Colonic mucosa (tissue), 4 donors: Measurements from ENCODE around the gene CHST3. TPM values are rescaled to one million over a fixed set of nuclear protein-coding genes. Genes with fewer than 3 reads are reported as not detected.
"Not testable (repeated sequence)": the region's sequence is repeated elsewhere in the genome, so short reads cannot be mapped to it uniquely, and the experiment has no call there.

ENCODE experiments used
- DNase-seq: peaks from one replicate; pipeline ENCODE4 v3.0.0-alpha.2; 2020
- H3K27ac ChIP-seq: fragments of 200-600 bp; one replicate; pipeline ENCODE4 v1.8.0; 2021
- H3K27me3 ChIP-seq: fragments of 200-600 bp; one replicate; pipeline ENCODE4 v1.8.0; 2021
- H3K36me3 ChIP-seq: fragments of 200-600 bp; one replicate; pipeline ENCODE4 v1.8.0; 2021
- H3K4me1 ChIP-seq: fragments of 200-600 bp; one replicate; pipeline ENCODE4 v1.8.0; 2021; ENCODE audit warnings: mild to moderate bottlenecking
- H3K4me3 ChIP-seq: fragments of 200-600 bp; one replicate; pipeline ENCODE4 v1.8.0; 2021
- H3K9ac ChIP-seq, 2 donors: one replicate each; pipeline ENCODE4 v1.7.0; 2013; ENCODE audit warnings: control low read depth in 2 of 2, low read depth in 2 of 2, low read length in 2 of 2
- H3K9me3 ChIP-seq: fragments of 200-600 bp; one replicate; pipeline ENCODE4 v1.8.0; 2021
- intact Hi-C: fragments of 100-400 bp; cut with DNase I; formaldehyde crosslinking; loops from one replicate; pipeline ENCODE4 v1.14.1; 2022
- total RNA-seq, 2 donors: library from RNA; stranded (reverse); fragmentation: NEBNext Ultra II Directional in 1 of 2; extraction: Animal tissue kit (Norgen Biotek cat#: 25700) in 1 of 2; gene quantifications; one replicate each; pipeline ENCODE4 v1.2.1, GENCODE V29; 2021
- TF ChIP-seq, protein P1 (sequence below): fragments of 200-600 bp; IDR thresholded peaks from one replicate; pipeline ENCODE4 v1.8.0; 2022; ENCODE audit warnings: antibody characterized with exemption, mild to moderate bottlenecking
- donor health status: healthy.
- donor health status: DM: no; HTN: no; CAD: no.
- donor health status: DM: no; HTN: no; CAD: no.

Gene CHST3
- total RNA-seq, 2 donors from 2014 or later = 2.5 to 3.4 TPM

DNA sequence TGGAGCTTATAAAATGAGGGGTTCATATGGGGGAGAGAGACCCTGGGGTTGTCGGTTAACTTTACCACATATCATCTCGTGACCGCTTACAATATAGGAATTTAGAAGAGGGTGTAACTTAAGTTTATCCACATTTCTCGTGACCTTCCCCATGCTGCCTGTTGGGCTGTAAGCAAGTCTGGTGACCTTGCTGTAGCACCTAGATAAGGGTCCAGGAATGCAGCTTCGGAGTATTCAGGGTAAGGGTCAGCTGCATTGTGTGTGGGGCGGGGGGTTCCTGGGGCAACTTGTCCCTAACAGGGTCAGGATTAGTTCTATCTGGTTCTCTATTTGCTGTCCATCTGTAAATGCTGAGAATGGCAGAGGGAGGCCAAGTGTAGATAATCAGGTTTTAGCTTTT, 1.3 kb upstream of the CHST3 start:
- TF ChIP-seq, protein P1, sequence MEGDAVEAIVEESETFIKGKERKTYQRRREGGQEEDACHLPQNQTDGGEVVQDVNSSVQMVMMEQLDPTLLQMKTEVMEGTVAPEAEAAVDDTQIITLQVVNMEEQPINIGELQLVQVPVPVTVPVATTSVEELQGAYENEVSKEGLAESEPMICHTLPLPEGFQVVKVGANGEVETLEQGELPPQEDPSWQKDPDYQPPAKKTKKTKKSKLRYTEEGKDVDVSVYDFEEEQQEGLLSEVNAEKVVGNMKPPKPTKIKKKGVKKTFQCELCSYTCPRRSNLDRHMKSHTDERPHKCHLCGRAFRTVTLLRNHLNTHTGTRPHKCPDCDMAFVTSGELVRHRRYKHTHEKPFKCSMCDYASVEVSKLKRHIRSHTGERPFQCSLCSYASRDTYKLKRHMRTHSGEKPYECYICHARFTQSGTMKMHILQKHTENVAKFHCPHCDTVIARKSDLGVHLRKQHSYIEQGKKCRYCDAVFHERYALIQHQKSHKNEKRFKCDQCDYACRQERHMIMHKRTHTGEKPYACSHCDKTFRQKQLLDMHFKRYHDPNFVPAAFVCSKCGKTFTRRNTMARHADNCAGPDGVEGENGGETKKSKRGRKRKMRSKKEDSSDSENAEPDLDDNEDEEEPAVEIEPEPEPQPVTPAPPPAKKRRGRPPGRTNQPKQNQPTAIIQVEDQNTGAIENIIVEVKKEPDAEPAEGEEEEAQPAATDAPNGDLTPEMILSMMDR = no peak
- Histone ChIP-seq H3K27ac (peak overlapping the region; percentile 77), H3K9ac (no peak overlapping the region), H3K9me3 (no peaks in the 10 kb centered on the region), H3K36me3 (no peaks in the 10 kb centered on the region), H3K4me3 (no peak overlapping the region), H3K27me3 (peaks cover 26% of the 10 kb centered on the region), H3K4me1 (peaks cover 3% of the 10 kb centered on the region)
- intact Hi-C loops = no loop called here
- no peak for DNase-seq

DNA sequence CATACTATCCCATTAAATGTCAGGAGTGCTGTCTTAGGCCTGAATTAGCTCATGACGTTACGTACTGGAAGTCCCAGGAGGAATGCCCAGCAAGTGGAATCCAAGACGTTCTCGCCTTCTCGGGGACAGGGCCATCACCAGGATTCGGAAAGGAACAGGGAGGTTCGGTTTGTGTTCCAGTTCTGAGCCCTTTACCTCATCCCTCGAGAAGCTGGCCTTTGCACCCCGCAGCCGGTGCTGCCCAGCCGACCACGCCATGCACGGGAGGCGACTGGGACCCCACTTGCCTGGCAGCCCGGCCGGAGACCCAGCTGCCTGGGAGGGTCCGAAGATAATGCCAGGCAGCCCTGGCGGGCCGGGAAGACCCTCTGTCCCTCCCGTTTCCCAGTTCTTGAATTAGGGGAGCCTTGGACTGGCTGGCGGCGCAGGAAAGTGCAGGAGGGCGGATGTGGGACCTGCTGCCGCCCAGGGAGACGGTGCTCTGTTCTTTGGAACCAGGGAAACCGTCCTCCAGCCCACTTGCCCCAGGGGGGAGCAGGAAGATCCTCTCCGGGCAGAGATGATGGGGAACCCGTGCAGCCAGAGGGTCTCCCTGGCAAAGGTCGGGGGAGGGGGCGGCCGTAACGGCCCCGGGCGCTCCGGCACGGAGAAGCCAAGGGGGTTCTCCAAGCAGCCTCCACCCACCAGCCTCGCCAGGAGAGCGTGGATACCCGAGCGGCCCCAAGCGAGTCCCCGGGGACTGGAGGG, 671 bp upstream of the CHST3 start:
- DNase-seq = no peak
- peaks cover 3% of the 10 kb centered on the region for H3K4me1 ChIP-seq
- peak overlapping the region in 1 of 2 donors; percentile 86 for H3K9ac ChIP-seq
- TF ChIP-seq, protein P1 = no peak
- peak overlapping the region; percentile 57 for H3K4me3 ChIP-seq
- H3K27me3 ChIP-seq = peaks cover 26% of the 10 kb centered on the region
- H3K36me3 ChIP-seq = no peaks in the 10 kb centered on the region
- no peaks in the 10 kb centered on the region for H3K9me3 ChIP-seq
- intact Hi-C loops = no loop called here
- peak overlapping the region; percentile 77 for H3K27ac ChIP-seq

DNA sequence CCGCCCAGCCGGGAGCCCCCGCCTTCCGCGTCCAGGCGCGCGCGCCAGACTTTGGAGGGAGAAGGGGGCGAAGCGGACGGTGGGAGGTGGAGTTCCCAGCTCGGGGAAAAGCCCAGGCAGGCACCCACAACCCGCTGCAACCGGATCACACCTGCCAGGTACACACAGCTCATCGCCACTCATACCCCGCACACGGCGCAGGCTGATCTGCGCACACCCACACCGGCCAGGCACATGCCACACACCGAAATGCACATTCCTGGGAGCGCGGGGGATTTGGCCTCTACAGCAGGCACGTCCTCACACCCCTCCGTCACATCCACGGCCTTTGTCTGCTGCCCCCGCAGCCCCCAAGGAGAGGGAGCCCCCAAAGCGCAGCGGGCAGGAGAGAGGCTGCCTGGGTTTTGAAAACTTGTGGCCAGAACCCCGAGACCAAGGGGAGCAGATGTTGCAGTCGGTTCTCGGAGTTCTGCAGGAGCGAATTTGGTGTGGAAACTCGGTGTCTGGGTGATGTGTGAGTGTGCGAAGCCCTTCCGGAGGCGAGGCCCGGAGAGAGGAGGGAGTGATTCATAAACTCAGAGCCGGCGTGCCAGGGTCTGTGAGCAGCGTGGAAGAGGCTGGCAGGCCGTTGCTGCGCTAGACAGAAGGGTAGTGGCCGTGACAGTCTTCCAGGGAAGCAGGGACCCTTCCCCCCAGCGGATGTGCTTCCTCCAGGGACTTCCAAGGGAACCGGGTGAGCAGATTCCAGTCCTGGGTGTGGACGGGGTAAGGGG, 734 bp downstream of the CHST3 start:
- peak overlapping the region; percentile 77 for H3K27ac ChIP-seq

DNA sequence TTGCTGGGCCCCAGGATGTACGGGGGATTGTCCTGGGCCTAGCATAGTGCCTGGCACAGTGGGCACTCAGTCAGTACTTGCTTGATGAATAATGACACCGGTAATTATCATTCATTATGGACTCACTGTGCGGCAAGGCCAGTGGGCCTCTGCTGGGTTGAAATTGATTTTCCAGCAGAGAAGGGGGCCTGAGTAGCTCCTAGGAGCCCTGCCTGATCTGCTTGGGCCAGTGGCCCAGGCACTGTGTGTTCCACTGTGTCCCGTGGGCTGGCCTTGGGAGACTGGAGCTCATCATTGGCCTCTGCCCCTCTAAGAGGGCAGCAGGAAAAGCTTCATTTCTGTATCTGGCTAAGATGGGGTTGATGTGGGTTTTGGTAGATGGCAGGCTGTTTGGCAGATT, 1.4 kb downstream of the CHST3 start:
- H3K4me3 ChIP-seq = peak overlapping the region; percentile 57
- no peaks in the 10 kb centered on the region for H3K9me3 ChIP-seq
- peak overlapping the region; percentile 58 to 86 for H3K9ac ChIP-seq
- no peaks in the 10 kb centered on the region for H3K36me3 ChIP-seq
- H3K4me1 ChIP-seq = peaks cover 3% of the 10 kb centered on the region
- H3K27me3 ChIP-seq = peaks cover 26% of the 10 kb centered on the region
- intact Hi-C loops = no loop called here
- no peak for DNase-seq
- TF ChIP-seq, protein P1 = no peak
- no peak overlapping the region for H3K27ac ChIP-seq

More for the DNA sequence above, 734 bp downstream of the CHST3 start:
- peak; percentile 53 for DNase-seq
- peak overlapping the region; percentile 58 to 86 for H3K9ac ChIP-seq
- intact Hi-C loops = no loop called here
- H3K4me3 ChIP-seq = peak overlapping the region; percentile 57
- peaks cover 26% of the 10 kb centered on the region for H3K27me3 ChIP-seq
- no peaks in the 10 kb centered on the region for H3K36me3 ChIP-seq
- TF ChIP-seq, protein P1 = no peak
- no peaks in the 10 kb centered on the region for H3K9me3 ChIP-seq
- H3K4me1 ChIP-seq = peaks cover 3% of the 10 kb centered on the region

DNA sequence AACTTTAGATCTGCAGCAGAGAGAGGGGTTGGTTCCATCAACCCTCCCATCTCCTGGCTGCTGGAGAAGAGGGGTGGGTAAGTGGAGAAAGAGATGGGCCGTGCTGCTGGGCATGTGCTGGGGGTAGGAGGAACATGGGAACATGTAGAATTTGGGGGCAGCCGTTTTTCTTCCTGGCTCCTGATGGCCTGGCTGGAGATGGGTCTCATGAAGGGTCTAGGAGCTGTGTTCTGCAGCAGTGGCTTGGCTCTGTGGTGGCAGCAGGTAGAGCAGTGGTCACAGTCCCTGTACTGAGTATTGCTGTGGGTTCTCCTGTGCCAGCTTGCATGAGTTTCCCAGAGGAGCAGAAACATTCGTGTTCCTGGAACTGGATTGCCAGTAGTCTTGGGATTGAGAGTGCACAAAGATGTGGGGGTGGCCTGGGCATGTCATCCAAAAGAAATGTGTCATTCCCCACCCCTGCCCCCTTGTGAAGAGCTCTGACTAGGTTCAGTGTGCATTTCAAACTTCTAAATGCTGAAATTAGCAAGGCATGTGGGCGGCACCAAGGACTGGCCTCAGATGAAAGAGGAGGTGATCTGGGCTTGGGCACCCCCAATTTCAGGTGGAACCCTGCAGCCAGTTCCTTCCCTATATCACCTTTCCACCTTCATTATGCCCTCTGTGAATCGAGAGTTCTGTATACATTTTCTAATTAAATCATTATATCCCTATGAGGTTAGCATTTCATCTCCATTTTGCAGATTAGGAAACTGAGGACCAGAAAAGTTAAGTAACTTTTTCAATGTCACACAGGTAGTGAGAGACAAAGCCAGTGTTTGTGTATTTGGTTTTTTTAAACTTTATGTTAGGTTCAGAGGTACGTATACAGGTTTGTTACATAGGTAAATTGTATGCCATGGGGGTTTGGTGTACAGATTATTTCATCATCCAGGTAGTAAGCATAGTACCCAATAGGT, 2.1 kb downstream of the CHST3 start:
- H3K36me3 ChIP-seq = no peaks in the 10 kb centered on the region
- H3K4me3 ChIP-seq = no peak overlapping the region
- TF ChIP-seq, protein P1 = no peak
- peaks cover 26% of the 10 kb centered on the region for H3K27me3 ChIP-seq
- intact Hi-C loops = no loop called here
- DNase-seq = no peak
- no peaks in the 10 kb centered on the region for H3K9me3 ChIP-seq
- H3K9ac ChIP-seq = no peak overlapping the region
- no peak overlapping the region for H3K27ac ChIP-seq
- H3K4me1 ChIP-seq = peaks cover 3% of the 10 kb centered on the region

DNA sequence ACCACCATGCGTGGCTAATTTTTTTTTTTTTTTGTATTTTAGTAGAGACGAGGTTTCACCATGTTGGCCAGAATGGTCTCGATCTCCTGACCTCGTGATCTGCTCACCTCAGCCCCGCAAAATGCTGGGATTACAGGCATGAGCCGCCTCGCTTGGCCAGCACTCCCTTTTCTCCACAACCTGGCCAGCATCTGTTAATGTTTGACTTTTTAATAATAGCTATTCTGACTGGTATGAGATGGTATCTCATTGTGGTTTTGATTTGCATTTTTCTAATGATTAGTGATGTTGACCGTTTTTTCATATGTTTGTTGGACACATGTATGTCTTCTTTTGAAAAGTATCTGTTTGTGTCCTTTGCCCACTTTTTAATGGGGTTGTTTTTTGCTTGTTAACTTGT, 3.8 kb downstream of the CHST3 start:
- peaks cover 26% of the 10 kb centered on the region for H3K27me3 ChIP-seq
- H3K4me3 ChIP-seq, intact Hi-C loops, H3K36me3 ChIP-seq, H3K9ac ChIP-seq, H3K27ac ChIP-seq, DNase-seq, H3K9me3 ChIP-seq, H3K4me1 ChIP-seq: not testable (repeated sequence)
